Type B pancreatic cell (in vitro differentiated cells): ENCODE measurements around the gene CASKIN1. TPM values are rescaled to one million over a fixed set of nuclear protein-coding genes. Genes with fewer than 3 reads are reported as not detected.

Experiments
- DNase-seq: peaks from one replicate; pipeline ENCODE4 v3.0.0; 2021; ENCODE audit warnings: mixed read lengths; ENCODE audit not compliant: unreplicated experiment; ENCODE audit errors: extremely low spot score
- H3K27ac Mint-ChIP-seq: 2 replicates; pipeline ENCODE4 v1.8.0; 2021; ENCODE audit warnings: mild to moderate bottlenecking, mixed read lengths
- H3K27me3 Mint-ChIP-seq: 2 replicates; pipeline ENCODE4 v1.8.0; 2021; ENCODE audit warnings: mixed read lengths
- H3K36me3 Mint-ChIP-seq: 2 replicates; pipeline ENCODE4 v1.8.0; 2021; ENCODE audit warnings: mixed read lengths
- H3K4me1 Mint-ChIP-seq: one replicate; pipeline ENCODE4 v1.8.0; 2021; ENCODE audit warnings: mixed read lengths; ENCODE audit not compliant: unreplicated experiment
- H3K4me3 Mint-ChIP-seq: 2 replicates; pipeline ENCODE4 v1.8.0; 2021; ENCODE audit warnings: mild to moderate bottlenecking, mixed read lengths
- H3K9me3 Mint-ChIP-seq: 2 replicates; pipeline ENCODE4 v1.8.0; 2021; ENCODE audit warnings: mixed read lengths
- long read RNA-seq: library from polyadenylated mRNA; unstranded; transcript quantifications from one replicate; pipeline ENCODE4 v2.0.0, GENCODE V29; 2020
- total RNA-seq: library from RNA; stranded (reverse); gene quantifications from 2 replicates; pipeline ENCODE4 v1.2.1, GENCODE V29; 2021; ENCODE audit warnings: low replicate concordance
- TF ChIP-seq, protein P1 (sequence below): fragments of 200-600 bp; sonication (generic); conservative IDR thresholded peaks from 2 replicates; pipeline ENCODE4 v1.5.0; 2021; ENCODE audit warnings: antibody characterized with exemption, mild to moderate bottlenecking

Gene CASKIN1, protein sequence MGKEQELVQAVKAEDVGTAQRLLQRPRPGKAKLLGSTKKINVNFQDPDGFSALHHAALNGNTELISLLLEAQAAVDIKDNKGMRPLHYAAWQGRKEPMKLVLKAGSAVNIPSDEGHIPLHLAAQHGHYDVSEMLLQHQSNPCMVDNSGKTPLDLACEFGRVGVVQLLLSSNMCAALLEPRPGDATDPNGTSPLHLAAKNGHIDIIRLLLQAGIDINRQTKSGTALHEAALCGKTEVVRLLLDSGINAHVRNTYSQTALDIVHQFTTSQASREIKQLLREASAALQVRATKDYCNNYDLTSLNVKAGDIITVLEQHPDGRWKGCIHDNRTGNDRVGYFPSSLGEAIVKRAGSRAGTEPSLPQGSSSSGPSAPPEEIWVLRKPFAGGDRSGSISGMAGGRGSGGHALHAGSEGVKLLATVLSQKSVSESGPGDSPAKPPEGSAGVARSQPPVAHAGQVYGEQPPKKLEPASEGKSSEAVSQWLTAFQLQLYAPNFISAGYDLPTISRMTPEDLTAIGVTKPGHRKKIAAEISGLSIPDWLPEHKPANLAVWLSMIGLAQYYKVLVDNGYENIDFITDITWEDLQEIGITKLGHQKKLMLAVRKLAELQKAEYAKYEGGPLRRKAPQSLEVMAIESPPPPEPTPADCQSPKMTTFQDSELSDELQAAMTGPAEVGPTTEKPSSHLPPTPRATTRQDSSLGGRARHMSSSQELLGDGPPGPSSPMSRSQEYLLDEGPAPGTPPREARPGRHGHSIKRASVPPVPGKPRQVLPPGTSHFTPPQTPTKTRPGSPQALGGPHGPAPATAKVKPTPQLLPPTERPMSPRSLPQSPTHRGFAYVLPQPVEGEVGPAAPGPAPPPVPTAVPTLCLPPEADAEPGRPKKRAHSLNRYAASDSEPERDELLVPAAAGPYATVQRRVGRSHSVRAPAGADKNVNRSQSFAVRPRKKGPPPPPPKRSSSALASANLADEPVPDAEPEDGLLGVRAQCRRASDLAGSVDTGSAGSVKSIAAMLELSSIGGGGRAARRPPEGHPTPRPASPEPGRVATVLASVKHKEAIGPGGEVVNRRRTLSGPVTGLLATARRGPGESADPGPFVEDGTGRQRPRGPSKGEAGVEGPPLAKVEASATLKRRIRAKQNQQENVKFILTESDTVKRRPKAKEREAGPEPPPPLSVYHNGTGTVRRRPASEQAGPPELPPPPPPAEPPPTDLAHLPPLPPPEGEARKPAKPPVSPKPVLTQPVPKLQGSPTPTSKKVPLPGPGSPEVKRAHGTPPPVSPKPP (N-terminal part only)
- 2.7 and 6.3 TPM in 2 replicates for total RNA-seq
- long read RNA-seq, result 0 reads

- H3K9me3 Mint-ChIP-seq, result no peaks in the 10 kb centered on the region
- no peaks in the 10 kb centered on the region for H3K36me3 Mint-ChIP-seq
- TF ChIP-seq, protein P1, sequence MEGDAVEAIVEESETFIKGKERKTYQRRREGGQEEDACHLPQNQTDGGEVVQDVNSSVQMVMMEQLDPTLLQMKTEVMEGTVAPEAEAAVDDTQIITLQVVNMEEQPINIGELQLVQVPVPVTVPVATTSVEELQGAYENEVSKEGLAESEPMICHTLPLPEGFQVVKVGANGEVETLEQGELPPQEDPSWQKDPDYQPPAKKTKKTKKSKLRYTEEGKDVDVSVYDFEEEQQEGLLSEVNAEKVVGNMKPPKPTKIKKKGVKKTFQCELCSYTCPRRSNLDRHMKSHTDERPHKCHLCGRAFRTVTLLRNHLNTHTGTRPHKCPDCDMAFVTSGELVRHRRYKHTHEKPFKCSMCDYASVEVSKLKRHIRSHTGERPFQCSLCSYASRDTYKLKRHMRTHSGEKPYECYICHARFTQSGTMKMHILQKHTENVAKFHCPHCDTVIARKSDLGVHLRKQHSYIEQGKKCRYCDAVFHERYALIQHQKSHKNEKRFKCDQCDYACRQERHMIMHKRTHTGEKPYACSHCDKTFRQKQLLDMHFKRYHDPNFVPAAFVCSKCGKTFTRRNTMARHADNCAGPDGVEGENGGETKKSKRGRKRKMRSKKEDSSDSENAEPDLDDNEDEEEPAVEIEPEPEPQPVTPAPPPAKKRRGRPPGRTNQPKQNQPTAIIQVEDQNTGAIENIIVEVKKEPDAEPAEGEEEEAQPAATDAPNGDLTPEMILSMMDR, result no peak
- peak within 1 kb of the TSS; percentile 77 for H3K4me3 Mint-ChIP-seq
- H3K27ac Mint-ChIP-seq, result no peak within 1 kb of the TSS
- no peak for DNase-seq
- H3K4me1 Mint-ChIP-seq, result no peaks in the 10 kb centered on the region
- peaks cover 28% of the 10 kb centered on the region for H3K27me3 Mint-ChIP-seq
Observed at GRCh38 chr16:2196162-2196980, at the start of gene CASKIN1. Gene CASKIN1, minus strand, starts transcription at chr16:2196605. Its CDS starts 173 bp downstream, at chr16:2196432.

GRCh38 chr16:2244926-2245795 lies 48.8 kb upstream of the CASKIN1 start:
- TF ChIP-seq, protein P1, result no peak
- Mint-ChIP-seq H3K9me3 (no peaks in the 10 kb centered on the region), H3K4me3 (no peak overlapping the region), H3K27me3 (no peaks in the 10 kb centered on the region), H3K4me1 (no peaks in the 10 kb centered on the region), H3K27ac (no peak overlapping the region), H3K36me3 (peaks cover 4% of the 10 kb centered on the region)
- no peak for DNase-seq

DNA sequence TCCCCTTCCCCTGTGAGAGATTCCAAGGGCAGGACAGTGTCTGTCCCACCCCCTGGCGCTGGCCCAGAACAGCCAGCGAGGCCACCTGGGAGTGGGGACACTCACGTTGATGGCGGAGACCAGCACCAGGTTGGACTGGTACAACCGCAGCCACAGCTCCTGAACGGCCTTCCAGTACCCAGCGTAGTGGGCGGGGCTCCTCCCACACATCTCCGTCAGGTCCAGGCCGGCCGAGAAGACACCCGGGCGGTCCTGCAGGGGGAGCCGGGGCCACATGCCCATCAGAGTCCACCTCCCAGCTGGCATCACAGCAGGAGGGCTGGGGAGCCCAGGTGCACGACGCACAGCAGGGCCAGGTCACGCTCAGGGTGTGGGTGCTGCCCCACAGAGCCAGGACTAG lies 47.9 kb upstream of the CASKIN1 start:
- no peaks in the 10 kb centered on the region for H3K9me3 Mint-ChIP-seq
- peaks cover 7% of the 10 kb centered on the region for H3K36me3 Mint-ChIP-seq
- H3K27ac Mint-ChIP-seq, result no peak overlapping the region
- no peak overlapping the region for H3K4me3 Mint-ChIP-seq
- H3K4me1 Mint-ChIP-seq, result no peaks in the 10 kb centered on the region
- peaks cover 3% of the 10 kb centered on the region for H3K27me3 Mint-ChIP-seq
- TF ChIP-seq, protein P1, result peak; percentile 20
- DNase-seq, result no peak

DNA sequence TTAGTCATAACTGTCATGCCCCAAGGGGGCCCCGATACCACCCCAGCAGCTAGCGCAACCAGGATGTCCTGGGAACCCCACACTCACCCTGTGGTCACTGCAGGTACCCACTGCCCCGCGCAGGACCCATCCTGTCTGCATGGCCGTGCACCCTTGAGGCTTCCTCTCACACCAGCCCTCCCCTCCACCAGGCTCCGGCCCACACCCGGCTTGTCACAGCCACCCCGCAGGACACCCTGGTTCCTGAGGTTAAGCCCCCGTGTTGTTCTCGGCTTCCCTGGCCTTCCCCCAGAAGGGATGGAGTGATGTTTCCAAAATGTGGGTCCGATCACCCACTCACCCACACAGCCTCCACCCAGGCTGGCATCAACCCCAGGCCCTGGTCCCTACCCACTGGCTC lies 47.4 kb upstream of the CASKIN1 start:
- Mint-ChIP-seq H3K4me1 (no peaks in the 10 kb centered on the region), H3K4me3 (no peak overlapping the region), H3K36me3 (peaks cover 7% of the 10 kb centered on the region), H3K27me3 (peaks cover 3% of the 10 kb centered on the region), H3K27ac (no peak overlapping the region), H3K9me3 (no peaks in the 10 kb centered on the region)
- DNase-seq, result no peak
- TF ChIP-seq, protein P1, result no peak
